Measurements from ENCODE around the gene SERP2. TPM values are rescaled to one million over a fixed set of nuclear protein-coding genes. Genes with fewer than 3 reads are reported as not detected.

SERP2 gene
- total RNA-seq, 1 donor from 2014 or later: 6.3 TPM

- H3K4me3 Mint-ChIP-seq (ENCODE audit: low read depth): no peak overlapping the region
- peaks cover 3% of the 10 kb centered on the region for H3K27me3 Mint-ChIP-seq
- DNase-seq (ENCODE audit: low spot score, unreplicated experiment): no peak
- H3K4me1 Mint-ChIP-seq (ENCODE audit: low read depth): peaks cover 24% of the 10 kb centered on the region
- no peaks in the 10 kb centered on the region for H3K9me3 Mint-ChIP-seq (ENCODE audit: low read depth)
- H3K27ac Mint-ChIP-seq: peak overlapping the region; percentile 88
- TF ChIP-seq, protein P1, sequence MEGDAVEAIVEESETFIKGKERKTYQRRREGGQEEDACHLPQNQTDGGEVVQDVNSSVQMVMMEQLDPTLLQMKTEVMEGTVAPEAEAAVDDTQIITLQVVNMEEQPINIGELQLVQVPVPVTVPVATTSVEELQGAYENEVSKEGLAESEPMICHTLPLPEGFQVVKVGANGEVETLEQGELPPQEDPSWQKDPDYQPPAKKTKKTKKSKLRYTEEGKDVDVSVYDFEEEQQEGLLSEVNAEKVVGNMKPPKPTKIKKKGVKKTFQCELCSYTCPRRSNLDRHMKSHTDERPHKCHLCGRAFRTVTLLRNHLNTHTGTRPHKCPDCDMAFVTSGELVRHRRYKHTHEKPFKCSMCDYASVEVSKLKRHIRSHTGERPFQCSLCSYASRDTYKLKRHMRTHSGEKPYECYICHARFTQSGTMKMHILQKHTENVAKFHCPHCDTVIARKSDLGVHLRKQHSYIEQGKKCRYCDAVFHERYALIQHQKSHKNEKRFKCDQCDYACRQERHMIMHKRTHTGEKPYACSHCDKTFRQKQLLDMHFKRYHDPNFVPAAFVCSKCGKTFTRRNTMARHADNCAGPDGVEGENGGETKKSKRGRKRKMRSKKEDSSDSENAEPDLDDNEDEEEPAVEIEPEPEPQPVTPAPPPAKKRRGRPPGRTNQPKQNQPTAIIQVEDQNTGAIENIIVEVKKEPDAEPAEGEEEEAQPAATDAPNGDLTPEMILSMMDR (IDR thresholded peaks at IDR 0.05; ENCODE audit: unreplicated experiment): no peak
- H3K36me3 Mint-ChIP-seq (ENCODE audit: insufficient read depth): no peaks in the 10 kb centered on the region
Measured at GRCh38 chr13:44364345-44365000, 9.2 kb upstream of the SERP2 start.

GRCh38 chr13:44365008-44365407, 8.6 kb upstream of the SERP2 start:
- TF ChIP-seq, protein P1 (IDR thresholded peaks at IDR 0.05; ENCODE audit: unreplicated experiment): no peak
- peaks cover 3% of the 10 kb centered on the region for H3K27me3 Mint-ChIP-seq
- DNase-seq (ENCODE audit: low spot score, unreplicated experiment): no peak
- peak overlapping the region; percentile 70 for H3K27ac Mint-ChIP-seq
- H3K36me3 Mint-ChIP-seq (ENCODE audit: insufficient read depth): no peaks in the 10 kb centered on the region
- no peaks in the 10 kb centered on the region for H3K9me3 Mint-ChIP-seq (ENCODE audit: low read depth)
- H3K4me3 Mint-ChIP-seq (ENCODE audit: low read depth): no peak overlapping the region
- peaks cover 24% of the 10 kb centered on the region for H3K4me1 Mint-ChIP-seq (ENCODE audit: low read depth)

- TF ChIP-seq, protein P1 (IDR thresholded peaks at IDR 0.05; ENCODE audit: unreplicated experiment): no peak
- Mint-ChIP-seq H3K36me3 (ENCODE audit: insufficient read depth) (no peaks in the 10 kb centered on the region), H3K4me3 (ENCODE audit: low read depth) (no peak overlapping the region), H3K4me1 (ENCODE audit: low read depth) (peaks cover 24% of the 10 kb centered on the region), H3K27ac (no peak overlapping the region), H3K9me3 (ENCODE audit: low read depth) (no peaks in the 10 kb centered on the region), H3K27me3 (peaks cover 5% of the 10 kb centered on the region)
- DNase-seq (ENCODE audit: low spot score, unreplicated experiment): no peak
Measured at GRCh38 chr13:44365899-44366298, 7.7 kb upstream of the SERP2 start.

GRCh38 chr13:44368062-44368591, 5.5 kb upstream of the SERP2 start:
- Mint-ChIP-seq H3K4me3 (ENCODE audit: low read depth) (no peak overlapping the region), H3K36me3 (ENCODE audit: insufficient read depth) (no peaks in the 10 kb centered on the region), H3K27ac (no peak overlapping the region), H3K4me1 (ENCODE audit: low read depth) (peaks cover 24% of the 10 kb centered on the region), H3K9me3 (ENCODE audit: low read depth) (no peaks in the 10 kb centered on the region), H3K27me3 (peaks cover 24% of the 10 kb centered on the region)
- no peak for DNase-seq (ENCODE audit: low spot score, unreplicated experiment)
- TF ChIP-seq, protein P1 (IDR thresholded peaks at IDR 0.05; ENCODE audit: unreplicated experiment): no peak

GRCh38 chr13:44368599-44369368, 4.8 kb upstream of the SERP2 start:
- H3K27me3 Mint-ChIP-seq: peaks cover 25% of the 10 kb centered on the region
- no peak overlapping the region for H3K4me3 Mint-ChIP-seq (ENCODE audit: low read depth)
- H3K27ac Mint-ChIP-seq: no peak overlapping the region
- H3K4me1 Mint-ChIP-seq (ENCODE audit: low read depth): peaks cover 24% of the 10 kb centered on the region
- no peak for DNase-seq (ENCODE audit: low spot score, unreplicated experiment)
- H3K9me3 Mint-ChIP-seq (ENCODE audit: low read depth): no peaks in the 10 kb centered on the region
- TF ChIP-seq, protein P1 (IDR thresholded peaks at IDR 0.05; ENCODE audit: unreplicated experiment): no peak
- no peaks in the 10 kb centered on the region for H3K36me3 Mint-ChIP-seq (ENCODE audit: insufficient read depth)

Measured in progenitor cell of endocrine pancreas (in vitro differentiated cells).